Endometrium (tissue), 2 donors: ENCODE data around the gene SPDYE11.
"Not testable (repeated sequence)": the region's sequence is repeated elsewhere in the genome, so short reads cannot be mapped to it uniquely, and the experiment has no call there.

Source experiments
- FAIRE-seq: peaks from 2 replicates; lab custom pipeline; 2012; peaks lifted over from hg19 to GRCh38; lab: Jason Lieb, UNC
- donor health status: control.
- donor health status: control.

The SPDYE11 gene

GRCh38 chr7:73057811-73058210 lies at the start of gene SPDYE11:
Gene SPDYE11, minus strand, starts transcription at chr7:73057911. Its CDS starts 1,800 bp downstream, at chr7:73056111.
- not testable (repeated sequence) for FAIRE-seq

DNA sequence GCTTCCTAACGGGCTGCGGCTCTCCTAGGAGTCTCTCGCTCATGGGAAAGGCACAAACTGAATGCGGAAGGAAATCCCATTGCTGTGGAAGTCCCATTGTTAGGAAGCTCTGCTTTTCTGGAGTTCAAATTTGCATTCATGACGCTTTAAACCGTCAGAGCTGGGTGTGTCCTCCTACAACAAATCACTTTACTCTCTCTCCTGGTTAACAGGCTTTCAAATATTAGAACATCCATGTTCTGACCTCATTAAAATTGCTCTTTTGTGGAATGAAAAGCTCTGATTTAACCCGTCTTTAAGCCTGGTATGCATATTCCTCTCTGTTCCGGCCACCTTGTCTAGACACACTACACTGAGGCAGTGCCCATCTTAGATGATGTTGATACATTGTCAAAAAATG lies 28.2 kb upstream of the SPDYE11 start, which contains the start of gene SPDYE9:
Gene SPDYE9, minus strand, starts transcription at position 101 of the 400 bp plus-strand sequence. CDS start 1,800 bp downstream, outside the sequence.
- FAIRE-seq: not testable (repeated sequence)

DNA sequence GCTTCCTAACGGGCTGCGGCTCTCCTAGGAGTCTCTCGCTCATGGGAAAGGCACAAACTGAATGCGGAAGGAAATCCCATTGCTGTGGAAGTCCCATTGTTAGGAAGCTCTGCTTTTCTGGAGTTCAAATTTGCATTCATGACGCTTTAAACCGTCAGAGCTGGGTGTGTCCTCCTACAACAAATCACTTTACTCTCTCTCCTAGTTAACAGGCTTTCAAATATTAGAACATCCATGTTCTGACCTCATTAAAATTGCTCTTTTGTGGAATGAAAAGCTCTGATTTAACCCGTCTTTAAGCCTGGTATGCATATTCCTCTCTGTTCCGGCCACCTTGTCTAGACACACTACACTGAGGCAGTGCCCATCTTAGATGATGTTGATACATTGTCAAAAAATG lies 28.0 kb downstream of the SPDYE11 start, which contains the start of gene SPDYE8:
Gene SPDYE8, minus strand, starts transcription at position 101 of the 400 bp plus-strand sequence. CDS start 1,800 bp downstream, outside the sequence.
- FAIRE-seq: not testable (repeated sequence)

DNA sequence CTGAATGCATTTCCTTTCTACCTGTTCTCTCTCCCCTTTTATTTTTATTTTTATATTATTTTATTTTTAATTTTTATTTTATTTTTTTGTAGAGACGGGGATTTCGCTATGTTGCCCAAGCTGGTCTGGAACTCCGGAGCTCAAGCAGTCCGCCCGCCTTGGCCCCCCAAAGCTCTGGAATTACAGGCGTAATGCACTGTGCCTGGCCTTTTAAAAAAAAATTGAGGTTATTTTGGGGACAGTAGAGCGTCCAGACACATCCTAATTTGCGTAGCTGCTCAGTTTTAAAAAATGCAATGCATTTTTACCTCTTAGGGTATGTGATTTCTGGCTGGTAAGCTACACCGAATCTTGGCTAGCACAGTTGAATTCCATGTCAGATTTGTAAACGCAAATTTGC lies 51.2 kb downstream of the SPDYE11 start:
- FAIRE-seq: not testable (repeated sequence)

DNA sequence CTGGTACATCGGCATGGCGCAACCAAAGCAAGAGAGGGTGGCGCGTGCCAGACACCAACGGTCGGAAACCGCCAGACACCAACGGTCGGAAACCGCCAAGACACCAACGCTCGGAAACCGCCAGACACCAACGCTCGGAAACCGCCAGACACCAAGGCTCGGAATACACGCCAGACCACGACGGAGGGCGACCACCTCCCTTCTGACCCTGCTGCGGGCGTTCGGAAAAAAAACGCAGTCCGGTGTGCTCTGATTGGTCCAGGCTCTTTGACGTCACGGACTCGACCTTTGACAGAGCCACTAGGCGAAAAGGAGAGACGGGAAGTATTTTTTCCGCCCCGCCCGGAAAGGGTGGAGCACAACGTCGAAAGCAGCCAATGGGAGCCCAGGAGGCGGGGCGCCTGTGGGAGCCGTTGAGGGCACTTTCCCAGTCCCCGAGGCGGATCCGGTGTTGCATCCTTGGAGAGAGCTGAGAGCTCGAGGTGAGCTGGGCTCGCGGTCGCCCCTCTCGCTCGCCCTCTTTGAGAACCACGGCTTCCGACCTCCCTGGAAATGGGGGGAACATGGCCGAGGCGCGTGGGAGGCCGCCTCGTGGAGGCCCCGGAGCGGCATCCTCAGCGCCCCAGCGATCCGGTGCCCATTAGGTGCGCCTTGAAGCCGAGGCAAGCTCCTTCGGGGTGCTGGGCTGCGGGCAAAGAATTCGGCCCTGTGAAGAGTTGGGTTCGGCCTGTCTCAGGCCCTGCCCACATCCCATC lies 51.8 kb downstream of the SPDYE11 start:
- peak; percentile 96 for FAIRE-seq

DNA sequence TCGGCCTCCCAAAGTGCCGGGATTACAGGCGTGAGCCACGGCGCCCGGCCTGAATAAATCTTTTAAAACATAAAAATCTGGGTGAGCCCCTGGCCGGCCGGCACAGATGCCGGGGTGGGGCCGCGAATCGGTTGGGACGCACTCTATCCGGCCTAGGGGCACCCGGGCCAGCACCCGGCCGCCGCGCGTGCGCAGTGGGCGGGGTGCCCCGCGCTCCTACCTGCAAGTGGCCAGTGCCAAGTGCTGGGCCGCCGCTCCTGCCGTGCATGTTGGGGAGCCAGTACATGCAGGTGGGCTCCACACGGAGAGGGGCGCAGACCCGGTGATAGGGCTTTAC lies 52.4 kb downstream of the SPDYE11 start:
- not testable (repeated sequence) for FAIRE-seq

DNA sequence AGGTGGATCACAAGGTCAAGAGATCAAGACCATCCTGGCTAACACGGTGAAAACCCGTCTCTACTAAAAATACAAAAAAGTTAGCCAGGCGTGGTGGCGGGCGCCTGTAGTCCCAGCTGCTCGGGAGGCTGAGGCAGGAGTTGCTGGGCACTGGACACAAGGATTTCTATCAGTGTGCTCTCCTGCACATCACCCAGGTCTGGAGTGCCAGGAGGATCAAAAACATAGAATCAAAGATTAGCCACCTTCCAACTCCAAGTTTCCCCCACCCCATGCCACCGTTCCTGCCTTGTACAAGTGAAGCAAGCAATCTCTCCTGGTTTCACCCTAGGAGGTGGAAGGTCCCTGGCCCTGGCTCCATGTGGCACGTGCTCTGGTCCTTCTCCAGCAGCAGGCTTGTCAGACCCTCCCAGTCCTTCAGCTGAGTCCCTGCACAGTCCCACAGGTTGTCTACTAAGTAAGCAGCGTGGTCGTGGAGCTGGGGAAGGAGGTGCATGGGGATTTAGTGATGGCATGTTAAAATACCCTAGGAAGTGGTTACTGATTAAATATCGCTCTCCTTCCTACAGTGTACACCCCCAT lies 59.7 kb downstream of the SPDYE11 start:
- FAIRE-seq: not testable (repeated sequence)
